Measurements from ENCODE around the gene CACNA1I.
"Not testable (repeated sequence)": the region's sequence is repeated elsewhere in the genome, so short reads cannot be mapped to it uniquely, and the experiment has no call there.

The CACNA1I gene

GRCh38 chr22:39724857-39725256, 154.3 kb downstream of the CACNA1I start:
- DNase-seq: no peak

GRCh38 chr22:39725351-39726035, 154.9 kb downstream of the CACNA1I start:
- no peak for DNase-seq

- DNase-seq: no peak
Measured at GRCh38 chr22:39727541-39727940, 157.0 kb downstream of the CACNA1I start.

- DNase-seq: no peak
Measured at GRCh38 chr22:39728236-39728860, 157.8 kb downstream of the CACNA1I start.

GRCh38 chr22:39729141-39729934, 158.8 kb downstream of the CACNA1I start:
- no peak for DNase-seq

GRCh38 chr22:39731481-39731880, 160.9 kb downstream of the CACNA1I start:
- no peak for DNase-seq

DNA sequence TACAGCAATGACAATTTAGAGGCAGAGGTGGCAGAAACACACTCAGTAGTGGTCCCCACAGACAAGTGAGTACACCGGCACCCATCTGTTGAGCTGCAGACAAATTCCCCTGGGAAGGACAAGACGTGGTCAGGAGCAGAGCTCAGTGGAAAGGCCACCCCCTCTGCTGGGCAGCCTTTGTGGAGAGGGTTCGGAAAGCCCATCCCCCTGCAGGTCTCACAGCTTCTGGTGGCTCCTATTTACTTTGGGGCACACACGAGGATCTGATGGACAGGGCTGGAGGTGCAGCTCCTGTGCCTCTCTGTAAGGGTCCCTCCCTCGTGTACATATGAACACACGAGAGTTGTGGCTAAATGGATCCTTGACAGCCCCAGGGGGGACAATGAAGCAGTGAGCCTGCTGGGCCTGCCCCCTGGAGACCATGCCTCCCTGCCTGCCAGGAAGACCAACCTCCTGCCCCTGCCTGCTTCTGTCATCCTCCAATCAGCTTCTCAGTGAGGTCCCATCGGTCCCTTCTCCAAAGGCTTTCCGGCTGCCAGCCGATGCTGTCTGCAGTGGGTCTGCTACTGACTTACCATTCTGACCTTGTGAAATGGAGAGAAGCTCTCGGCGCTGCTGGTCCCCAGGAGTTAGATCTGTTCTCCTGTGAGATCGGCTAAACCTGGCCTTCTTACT, 161.5 kb downstream of the CACNA1I start:
- no peak for DNase-seq

DNA sequence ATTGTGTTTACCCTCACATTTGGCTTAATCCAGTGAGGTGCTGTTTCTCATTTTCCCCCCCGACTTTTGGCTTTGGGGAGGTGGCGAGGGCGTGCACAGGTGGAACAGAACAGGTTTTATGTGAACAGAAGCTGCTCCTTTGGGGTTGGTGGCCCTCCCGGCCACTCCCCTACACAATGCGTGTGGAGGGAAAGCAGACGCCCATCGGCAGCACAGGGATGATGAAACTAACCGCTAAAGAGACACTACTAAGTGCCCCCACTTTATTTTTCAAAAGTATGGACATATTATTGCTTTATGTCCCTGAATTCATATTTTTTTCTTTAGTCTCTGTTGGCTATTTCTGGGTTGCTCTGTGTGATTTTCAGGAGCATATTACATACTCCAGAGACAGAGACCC, 162.1 kb downstream of the CACNA1I start:
- DNase-seq: no peak

DNA sequence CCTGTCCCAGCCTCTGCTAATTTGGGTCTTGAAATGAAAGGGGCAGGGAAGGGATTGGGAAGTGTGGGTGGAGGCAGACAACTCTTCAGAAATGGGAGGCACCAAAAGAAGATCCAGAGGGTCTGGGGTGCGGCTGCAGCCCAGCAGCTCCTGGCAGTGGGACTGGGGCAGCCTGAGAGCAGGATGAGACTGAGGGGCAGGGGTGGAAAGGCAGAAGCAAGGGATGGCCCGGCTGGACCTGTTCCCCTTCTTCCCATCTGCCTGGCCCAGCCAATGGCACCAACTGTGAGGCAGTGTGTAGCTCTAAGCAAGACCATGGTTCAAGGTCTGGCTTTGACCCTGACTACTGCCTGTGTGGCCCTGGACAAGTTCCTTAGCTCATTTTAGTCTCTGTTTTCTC, 162.6 kb downstream of the CACNA1I start:
- no peak for DNase-seq

DNA sequence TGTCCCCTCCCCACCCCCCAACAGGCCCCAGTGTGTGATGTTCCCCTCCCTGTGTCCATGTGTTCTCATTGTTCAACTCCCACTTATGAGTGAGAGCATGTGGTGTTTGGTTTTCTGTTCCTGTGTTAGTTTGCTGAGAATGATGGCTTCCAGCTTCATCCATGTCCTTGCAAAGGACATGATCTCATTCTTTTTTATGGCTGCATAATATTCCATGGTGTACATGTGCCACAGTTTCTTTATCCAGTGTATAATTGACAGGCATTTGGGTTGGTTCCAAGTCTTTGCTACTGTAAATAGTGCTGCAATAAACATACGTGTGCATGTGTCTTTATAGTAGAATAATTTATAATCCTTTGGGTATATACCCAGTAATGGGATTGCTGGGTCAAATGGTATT, 163.5 kb downstream of the CACNA1I start:
- DNase-seq: not testable (repeated sequence)

DNA sequence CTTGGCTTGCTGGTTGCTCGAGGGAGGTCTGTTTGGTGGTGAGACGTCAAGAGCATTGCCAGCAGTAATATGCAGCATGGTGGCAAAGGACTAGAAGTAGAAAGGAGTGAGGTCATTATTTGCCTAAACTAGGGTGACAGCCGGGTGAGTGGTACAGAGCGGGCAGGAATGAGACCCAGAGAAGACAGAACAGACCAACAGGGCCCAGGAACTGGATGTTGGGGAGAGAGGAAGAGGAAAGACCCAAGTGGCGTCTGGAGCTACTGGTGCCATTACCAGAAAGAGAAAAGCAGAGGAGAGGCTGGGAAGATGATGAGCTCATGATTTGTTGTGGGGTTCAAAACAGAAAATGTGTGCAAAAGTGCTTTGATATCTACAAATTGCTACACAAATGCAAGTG, 164.3 kb downstream of the CACNA1I start:
- no peak for DNase-seq

GRCh38 chr22:39735776-39736175, 165.2 kb downstream of the CACNA1I start:
- no peak for DNase-seq

DNA sequence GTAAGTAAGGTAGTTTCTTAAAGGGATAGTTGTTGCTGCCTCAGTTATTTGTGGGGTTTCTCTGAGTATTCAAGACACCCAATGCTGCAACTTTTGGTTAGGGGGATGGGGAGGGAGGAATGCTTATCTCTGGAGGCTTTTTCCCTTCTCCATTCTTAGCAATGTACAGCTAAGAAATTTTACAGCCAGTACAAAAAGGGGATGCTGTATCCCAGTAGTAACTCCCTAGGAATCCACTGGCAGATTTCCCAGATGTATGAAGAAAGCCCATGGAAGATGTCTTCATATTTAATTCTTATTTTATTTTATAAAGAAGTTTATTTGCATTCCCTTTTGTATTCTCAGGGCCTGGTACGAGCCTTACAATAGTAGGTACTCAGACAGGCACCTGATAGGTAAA, 168.2 kb downstream of the CACNA1I start:
- no peak for DNase-seq
